Lung microvascular endothelial cell (primary cell): Measurements from ENCODE around the gene CMTM7. TPM values are rescaled to one million over a fixed set of nuclear protein-coding genes. Genes with fewer than 3 reads are reported as not detected.

Experiments
- DNase-seq, 2 donors: peaks; one replicate each; pipeline versions ENCODE4 v3.0.0 to v3.0.0-alpha.2; 2010; ENCODE audit warnings: low read depth in 2 of 2
- total RNA-seq: library from RNA; depleted of rRNA; stranded (reverse); fragments of >200 nt; gene quantifications from 2 replicates; pipeline ENCODE4 v1.2.1, GENCODE V29; 2014

The CMTM7 gene, protein sequence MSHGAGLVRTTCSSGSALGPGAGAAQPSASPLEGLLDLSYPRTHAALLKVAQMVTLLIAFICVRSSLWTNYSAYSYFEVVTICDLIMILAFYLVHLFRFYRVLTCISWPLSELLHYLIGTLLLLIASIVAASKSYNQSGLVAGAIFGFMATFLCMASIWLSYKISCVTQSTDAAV
- total RNA-seq = 17.4 and 24.6 TPM in 2 replicates

DNA sequence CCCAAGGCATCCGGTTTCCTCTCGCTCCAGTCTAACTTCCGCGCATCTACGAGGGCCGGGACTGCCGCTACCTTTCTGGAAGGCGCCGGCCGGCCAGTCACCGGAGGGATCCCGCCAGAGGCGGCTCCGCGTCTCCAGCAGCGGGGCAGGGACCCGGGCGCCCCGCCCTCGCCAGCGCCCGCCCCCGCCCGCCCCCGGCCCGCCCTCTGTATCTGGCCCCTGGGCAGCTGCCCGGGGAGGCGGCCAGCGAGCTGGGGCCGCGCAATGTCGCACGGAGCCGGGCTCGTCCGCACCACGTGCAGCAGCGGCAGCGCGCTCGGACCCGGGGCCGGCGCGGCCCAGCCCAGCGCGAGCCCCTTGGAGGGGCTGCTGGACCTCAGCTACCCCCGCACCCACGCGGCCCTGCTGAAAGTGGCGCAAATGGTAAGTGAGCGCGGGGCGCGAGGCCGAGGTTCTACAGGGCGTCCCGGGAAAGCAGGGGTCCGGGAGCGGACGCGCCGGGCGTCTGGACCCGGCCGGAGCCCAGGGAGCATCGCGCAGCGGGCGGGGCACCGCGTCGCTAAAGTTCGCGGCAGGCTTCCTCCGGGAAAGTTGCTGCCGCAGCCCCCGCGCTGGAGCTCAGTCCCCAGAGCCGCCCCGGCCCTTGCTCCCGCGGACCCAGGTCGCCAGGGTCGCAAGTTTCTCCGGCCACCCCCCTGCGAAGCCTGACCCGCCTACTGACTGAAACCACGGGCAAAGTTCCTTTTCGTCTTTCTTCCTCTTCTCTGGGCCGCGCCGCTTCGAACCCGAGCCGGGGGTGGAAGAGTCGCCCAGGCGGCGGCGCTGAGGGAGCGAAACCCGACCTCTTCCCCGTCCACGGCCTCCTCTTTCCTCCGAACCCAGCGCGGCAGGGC, at the start of gene CMTM7:
TSS of gene CMTM7 (plus strand) at position 211 of the 893 bp plus-strand sequence. CDS start at position 265, 54 bp downstream.
- DNase-seq = peak; percentile 64 to 71

DNA sequence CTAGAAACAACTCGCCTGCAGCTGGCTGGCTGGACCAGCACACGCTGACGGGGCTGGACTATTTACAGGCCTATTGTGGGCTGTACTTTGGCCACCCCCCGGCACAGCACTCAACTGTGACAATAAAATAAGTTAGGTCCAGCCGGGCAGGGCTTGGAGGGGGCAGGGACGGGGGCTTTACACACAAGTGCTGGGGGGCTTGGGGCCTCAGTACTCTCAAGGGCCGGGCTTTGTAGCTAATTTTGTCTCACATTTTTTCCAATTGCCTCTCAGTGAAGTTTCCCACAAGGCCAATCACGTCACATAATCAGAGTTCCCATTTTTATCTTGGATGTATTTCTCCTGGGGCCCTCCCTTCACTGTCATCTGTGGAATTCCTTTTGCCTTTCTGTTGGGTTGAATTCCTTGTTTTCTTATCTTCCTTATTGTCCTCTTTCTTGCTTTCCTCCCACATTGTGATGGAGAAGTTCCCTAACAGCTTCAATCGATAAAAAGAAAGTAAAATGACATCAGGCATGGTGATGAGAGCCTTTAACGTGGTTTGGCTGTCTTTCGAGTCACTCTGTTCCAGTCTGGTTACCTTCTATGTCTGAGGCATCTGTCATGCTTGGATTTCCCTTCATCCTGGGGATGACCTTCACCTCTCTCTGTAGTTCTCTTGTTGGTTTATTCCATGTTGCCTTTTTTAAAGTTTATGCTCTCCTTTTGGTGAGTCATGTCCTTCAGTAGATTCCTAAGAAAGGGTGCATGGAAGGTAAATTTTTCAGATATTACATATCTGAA, 44.1 kb upstream of the CMTM7 start:
- DNase-seq = no peak

DNA sequence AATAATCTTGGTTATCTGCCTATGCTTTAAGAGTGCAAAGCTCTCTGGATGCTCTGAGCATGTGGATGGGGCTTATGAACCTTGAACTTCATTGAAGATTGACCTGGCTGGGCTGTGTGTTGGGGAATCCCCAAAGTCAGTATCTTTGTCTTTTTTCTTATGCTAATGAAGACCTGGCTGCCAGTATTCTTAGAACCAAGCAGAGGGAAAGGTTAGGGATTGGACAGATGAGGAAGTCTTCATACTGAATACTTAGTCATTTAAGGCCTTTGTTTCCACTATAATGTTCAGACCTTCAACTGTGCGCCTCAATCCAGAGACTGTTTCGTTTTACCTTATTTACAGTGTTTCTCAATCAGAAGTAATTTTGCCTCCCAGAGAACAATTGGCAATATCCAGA, 42.5 kb upstream of the CMTM7 start:
- DNase-seq = no peak

DNA sequence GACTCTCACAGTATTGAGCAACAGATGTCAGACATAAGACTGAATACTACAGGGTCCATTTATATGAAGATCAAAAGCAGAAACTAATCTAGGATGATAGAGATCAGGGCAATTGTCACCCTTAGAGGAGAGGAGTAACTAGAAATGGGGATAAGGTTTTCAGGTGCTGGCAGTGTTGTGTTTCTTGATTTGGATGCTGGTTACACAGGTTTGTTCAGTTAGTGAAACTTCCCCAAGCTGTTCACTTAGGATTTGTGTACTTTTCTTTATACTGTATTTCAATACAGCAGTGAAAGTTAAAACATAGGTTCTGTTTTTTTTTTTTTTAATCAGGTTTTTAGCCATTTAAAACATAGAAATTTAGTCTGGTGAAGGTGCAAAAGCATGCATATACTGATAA, 39.1 kb upstream of the CMTM7 start:
- DNase-seq = no peak

DNA sequence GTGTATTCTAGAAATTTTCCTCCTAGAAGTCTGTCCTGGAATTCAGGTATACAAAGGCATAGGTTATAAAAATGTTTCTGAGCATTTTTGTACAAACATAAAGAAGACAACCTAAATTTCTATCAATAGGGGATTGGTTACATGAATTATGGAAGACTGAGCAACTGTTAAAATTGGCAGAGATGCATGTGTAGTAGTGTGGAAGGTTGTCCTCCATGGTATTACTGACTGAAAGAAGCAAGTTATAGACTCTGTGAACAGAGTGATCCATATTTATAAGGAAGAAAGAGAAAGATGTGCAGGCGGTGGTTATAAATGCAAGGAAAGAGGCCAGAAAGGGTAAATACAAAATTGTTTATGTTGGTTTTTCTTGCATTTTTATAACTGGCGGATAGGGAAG, 38.3 kb upstream of the CMTM7 start:
- DNase-seq = no peak

DNA sequence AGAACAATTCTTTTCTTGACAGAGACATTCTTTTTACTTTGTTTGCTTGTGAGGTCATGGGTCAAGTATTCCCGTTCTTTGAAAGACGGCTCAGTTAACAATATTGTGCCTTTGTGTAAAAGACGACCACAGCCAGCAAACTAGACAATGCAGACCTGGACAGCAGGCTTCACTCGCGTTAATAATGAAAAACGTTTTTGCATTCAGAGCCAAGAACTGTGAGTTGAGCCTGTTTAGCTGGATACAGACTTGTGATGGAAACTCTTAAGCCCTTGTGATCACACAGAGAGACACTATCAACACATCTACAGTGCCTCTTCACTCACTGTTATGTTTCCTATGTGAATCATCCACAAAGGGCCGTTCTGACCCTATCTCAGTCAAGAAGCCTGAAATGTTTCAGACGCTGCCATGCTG, 37.3 kb upstream of the CMTM7 start:
- DNase-seq = peak; percentile 65 to 75

DNA sequence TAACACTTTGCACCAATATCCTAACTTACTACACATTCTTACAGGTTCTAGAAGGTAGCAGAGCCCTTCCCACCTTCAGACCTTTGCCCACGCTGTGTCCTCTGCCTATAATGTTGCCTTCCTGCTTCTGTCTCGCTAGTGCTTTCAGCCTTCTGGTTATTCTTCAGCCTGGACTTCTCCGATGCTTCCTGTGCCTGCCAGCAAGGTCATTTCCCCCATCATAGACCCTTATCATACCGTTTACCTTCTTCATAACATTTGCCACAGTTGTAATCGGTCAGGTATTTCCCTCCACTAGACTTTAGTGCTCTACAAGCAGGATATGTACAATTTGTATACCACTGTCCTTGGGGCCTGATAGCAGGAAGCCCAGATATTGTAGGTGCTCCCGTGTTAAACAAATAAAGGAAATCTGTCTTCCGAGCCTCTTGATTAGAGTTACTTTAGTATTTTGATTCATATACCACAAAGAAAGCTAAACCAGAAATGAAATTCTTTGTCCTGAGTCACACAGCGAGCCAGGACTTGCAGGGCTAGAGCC, 35.8 kb upstream of the CMTM7 start:
- peak in 1 of 2 donors; percentile 53 for DNase-seq

DNA sequence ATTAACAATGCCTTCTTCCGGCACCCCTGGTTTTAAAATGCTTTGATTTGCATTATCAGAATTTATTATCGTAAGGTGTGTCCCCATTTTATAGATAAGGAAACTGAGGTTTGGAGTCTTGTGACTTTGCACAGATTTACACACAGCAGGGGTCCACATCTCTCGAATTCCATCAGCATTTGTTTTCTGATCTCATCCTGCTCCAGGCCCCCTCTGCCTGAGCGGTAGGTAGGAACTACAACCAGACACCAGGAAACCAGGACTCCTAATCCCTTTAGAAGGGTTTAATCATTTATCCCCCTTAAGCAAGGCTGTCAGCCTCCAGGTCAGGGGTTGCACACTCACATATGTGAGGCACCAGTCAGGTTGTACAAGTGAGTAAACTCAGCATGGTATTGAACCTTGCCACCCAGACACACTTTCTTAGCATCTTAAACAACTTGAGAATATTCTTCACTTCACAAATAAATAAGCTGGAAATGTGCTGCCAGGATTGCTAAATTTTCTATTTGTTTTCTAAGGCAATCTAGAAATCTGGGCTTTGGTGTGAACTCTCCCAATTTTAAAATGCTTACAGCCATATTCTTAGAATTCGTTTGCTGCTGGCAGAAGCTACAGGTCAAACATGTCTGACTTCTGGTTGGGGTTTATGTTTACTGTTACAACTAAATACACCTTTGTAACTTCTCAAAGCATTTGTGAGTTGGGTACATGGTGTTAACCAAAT, 31.7 kb upstream of the CMTM7 start:
- DNase-seq = no peak

DNA sequence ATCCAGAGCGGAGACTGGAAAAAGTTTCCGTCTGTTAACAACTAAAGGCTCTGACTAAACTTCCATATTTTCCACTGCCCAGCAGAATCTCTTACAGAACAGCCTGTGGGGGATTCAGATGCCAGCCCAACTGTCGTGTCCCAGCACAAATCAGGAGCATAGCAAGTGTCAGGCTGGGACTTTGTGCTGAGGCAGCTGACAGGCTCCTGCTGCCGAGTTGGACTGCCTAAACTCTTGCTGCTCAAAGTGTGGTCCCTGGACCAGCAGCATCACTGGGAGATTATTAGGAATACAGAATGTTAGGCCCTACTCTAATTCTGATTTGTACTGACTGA, 31.2 kb upstream of the CMTM7 start:
- no peak for DNase-seq

DNA sequence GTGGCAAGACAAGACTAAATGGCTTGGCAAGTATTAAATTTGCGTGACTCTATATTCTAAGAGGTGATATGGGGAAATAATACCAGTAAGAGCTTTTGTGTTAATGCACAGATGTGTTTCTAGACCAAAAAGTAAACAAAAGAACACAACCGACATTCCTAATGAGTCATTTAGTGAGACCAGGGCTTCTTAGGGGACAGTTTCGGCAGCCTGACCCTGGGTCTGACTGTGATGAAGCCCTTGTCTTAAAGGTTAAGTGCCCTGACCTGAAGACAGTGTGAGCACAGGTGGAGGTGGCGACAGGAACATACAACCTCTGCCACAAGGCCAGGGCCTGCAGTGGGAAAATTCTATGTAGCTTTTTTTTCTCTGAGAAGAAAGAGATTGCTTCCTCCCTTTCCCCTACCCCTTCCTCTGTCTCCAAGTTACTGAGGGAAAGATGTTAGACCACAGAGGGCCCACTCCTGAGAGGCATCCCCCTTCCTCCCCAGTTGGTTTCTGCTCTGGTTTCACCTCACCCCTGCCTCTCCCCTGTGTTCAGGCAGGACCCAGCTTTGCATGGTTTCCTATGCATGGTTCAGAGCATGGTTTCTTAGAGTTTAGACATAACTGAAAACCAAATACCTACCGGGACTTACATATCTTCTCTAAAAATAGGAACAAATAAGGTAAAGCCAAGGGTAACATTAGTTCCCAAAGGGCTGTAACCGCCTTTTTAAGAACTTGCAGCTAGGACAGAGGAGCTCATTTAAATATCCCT, 24.8 kb upstream of the CMTM7 start:
- peak in 1 of 2 donors; percentile 57 for DNase-seq

DNA sequence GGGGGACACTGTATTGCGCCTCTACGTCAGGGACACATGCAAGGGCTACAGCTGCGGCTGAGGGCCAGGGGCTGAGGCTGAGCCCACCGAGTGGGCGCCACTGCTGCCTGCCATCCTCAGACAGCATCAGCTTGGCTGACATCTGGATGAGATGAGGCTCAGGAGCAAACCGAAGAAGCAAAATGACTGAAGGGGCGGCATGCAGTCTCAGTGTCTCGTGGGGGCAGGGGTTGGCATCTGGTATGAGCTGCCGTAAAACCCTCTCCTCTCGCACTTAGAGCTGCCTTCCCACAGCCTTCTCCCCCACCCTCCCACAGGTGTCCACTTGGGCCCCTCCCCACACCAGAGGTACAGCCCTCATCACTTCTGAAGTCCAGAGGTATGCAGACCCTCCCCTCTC, 24.2 kb upstream of the CMTM7 start:
- no peak for DNase-seq

DNA sequence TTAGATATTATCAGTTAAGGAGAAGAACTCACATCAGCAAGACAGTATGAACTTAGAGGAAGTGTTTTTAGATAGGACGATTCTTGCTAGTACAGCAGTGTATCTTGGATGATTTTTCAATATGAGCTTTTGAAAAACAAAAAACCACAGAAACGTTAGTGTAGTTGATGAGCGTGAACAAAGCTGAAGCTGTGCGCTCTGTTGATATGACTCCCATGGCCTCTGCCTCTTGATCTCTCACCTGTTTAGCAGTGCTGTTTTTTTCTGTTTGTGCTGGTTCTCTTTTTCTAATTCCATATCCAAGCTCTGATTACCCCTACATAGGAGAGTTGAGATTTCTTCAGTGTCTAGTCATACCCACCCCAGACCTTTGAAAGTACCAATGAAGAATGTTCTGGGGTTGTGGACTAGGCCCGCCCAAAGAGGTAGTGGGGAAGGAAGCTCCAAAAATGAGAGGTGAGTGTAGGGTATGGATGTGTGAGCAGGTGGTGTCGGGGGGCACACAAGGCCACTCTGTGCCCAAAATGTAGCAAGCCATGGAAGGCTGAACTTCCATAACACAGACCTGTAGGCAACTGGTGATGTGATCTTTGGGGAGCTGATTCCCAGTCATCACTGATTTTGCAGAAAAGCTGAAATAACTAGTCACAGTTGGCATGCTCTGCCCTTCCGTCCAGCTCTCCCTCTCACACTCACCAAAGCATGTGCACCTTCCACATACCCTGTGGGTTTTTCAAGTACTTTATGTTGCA, 20.0 kb upstream of the CMTM7 start:
- no peak for DNase-seq

DNA sequence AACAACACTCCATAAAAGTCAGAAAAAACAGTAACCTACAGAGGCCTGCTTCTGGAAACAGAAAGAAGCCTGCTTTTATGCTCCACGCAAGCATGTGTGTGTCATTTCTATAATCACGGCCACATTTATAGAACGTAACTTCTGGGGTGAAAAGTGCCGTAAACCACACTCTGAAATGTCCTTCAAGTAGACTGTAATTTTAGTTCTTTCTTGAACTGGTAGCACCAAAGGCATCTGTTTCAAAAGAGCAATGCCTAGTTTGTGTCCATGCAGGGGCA, 19.5 kb upstream of the CMTM7 start:
- DNase-seq = no peak

DNA sequence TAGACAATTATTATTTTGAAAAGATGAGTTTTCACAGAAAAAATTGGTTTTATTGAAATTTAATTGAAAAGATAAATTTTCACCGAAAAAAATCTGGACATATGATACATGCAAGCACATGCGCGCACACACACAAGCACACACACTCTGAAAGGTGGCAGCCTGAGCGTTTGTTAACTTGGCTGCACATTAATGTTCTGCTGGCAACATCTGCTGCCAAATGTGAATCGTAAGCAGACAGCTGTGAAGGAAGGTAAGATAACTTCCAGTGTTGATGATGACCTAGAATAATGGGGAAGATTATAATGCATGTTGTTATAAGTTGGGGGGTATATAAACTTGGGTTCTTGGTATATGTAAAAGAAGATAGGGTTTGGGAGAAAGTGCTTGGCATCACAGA, 18.4 kb upstream of the CMTM7 start:
- no peak for DNase-seq

DNA sequence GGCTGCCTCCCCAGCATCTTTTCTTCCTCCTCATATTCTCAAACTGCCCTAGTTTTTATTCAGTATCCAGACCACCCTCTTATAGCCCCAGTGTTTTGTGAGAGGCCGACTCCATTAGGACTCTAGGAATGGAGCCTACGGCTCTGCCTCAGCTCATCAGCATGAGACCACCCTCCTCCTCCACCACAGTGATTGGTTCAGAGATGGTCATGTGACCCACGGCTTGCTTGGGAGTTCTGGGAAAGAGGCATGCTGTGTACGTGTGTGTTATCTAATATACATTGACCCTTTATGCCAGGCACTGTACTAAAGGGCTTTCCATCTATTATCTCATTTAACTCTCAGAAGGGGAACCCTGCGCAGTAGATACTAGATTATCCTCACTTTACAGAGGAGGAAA, 17.8 kb upstream of the CMTM7 start:
- DNase-seq = no peak

DNA sequence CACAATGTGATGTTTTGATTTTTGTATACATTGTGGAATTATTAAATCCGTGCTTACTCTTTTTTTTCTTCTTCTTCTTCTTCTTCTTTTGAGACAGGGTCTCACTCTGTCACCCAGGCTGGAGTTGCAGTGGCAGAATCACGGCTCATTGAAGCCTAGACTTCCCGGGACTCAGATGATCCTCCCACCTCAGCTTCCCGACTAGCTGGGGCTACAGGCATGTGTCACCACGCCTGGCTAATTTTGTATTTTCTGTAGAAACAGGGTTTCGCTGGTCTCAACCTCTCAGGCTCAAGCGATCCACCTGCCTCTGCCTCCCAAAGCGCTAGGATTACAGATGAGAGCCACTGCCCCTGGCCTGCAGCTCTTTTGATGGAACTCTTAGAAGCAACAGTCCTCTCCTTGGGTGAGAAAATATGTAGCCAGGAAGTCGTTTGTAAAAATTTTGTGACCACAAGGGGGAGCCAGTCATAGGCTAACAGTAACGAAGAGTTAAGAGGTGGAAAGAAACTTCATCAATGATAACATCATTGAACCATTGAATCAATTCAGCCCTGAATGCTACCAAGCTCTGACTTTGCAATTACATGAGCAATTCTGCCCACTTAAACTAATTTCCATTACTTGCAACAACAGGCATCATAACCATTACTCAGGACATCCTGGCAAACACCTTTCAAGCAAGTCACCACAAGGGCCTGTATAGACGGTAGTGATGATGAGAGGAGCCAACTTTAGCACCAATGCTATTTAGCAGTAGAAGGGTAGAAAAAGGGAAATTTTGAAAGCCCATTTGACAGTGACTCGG, 16.7 kb upstream of the CMTM7 start:
- DNase-seq = peak; percentile 73 to 83

DNA sequence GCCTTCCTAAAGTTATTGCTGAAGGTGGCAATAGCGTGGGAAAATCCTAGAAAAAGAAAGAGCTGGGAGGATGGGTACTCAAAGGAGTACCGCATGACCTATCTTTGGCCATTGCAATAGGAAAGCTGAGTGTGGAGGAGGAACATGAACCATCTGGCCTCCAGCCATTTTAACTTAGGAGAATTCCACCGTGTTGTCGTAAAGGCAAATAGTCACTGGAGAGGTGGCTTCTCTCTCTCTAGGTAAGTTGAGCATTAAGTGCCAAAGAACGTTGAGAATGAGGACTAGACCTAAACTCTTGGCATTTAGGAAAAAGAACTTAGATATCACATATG, 16.1 kb upstream of the CMTM7 start:
- DNase-seq = no peak

DNA sequence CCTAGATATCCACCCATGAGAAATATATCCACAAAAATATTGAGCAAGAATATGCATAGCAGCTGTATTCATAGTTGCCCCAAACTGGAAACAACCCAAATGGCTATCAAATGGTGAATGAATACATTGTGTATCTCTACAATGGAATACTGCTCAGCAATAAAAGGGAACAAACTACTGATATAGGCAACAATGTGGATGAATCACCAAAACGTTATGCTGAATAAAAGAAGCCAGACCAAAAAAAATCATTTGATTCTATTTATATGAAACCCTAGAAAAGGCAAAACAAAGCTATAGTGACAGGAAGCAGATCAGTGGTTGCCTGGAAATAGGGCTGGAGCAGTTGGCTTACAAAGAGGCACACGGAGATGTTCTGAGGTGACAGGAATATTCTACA, 15.5 kb upstream of the CMTM7 start:
- peak; percentile 58 to 92 for DNase-seq

DNA sequence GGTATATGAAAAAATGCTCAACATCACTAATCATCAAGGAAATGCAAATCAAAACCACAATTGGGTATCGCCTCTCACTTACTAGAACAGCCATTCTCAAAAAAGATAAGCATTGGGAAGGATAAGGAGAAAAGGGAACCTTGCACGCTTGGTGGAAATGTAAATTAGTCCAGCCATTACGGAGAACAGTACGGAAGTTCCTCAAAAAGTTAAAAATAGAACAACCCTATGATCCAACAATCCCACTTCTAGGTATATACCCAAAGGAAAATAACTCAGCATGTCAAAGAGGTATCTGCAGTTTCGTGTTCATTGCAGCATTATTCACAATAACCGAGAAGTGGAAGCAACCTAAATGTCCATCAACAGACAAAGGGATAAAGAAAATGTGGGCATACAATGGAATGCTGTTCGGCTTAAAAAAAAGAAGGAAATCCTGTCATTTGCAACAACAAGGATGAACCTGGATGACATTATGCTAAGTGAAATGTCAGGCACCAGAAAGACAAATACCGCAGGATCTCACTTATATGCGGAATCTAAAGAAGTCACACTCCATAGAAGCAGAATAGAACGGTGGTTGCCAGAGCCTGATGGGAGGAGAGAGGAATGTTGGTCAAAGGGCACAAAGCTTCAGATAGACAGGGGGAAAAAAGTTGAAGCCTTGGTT, 11.7 kb upstream of the CMTM7 start:
- DNase-seq = peak in 1 of 2 donors; percentile 84
